Activated CD4-positive, CD25-positive, alpha-beta regulatory T cell (primary cell): Measurements from ENCODE around the gene BTBD9.
"Not testable (repeated sequence)": the region's sequence is repeated elsewhere in the genome, so short reads cannot be mapped to it uniquely, and the experiment has no call there.

Experiments
- DNase-seq, 4 experiments: peaks; one replicate each; lab custom pipeline; 2025; lab: John Stamatoyannopoulos, UW

Gene BTBD9

DNA sequence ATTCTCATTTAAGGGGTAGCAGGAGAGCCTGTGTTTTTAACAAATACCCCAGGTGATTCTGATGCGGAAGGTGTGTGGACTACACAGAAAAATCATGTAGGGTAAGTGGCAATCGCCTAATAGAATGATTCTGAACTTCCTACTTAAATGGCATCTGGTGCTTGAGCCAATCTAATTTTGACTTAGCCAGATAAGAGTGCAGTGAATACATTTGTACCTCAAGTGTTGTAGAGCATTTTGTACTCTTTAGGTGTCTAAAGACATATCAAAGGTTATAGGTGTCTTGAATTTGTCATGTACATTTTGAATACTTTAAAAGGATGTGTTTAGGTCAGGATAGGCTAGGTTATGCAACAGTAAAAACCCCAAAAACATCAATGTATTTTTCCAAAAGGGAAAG lies 10.0 kb upstream of the BTBD9 start:
- no peak for DNase-seq

DNA sequence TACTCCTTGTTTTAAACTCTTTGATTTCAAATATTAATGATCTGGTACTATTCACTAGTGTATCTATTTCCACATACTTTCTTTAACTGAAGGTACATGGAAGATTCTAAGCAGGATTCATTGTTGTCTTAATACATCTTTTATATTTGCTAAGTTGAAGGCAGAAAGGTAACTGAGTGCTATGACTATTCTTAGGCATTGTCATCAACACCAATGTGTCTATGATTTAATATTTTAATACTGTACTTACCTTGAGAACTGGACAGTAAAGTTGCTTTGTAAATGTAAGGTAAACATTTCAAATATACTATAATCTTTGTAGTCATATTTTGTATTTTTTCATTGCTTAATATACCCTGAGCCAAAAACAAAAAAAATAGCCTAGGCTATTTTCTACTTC lies 8.9 kb upstream of the BTBD9 start:
- DNase-seq: no peak

DNA sequence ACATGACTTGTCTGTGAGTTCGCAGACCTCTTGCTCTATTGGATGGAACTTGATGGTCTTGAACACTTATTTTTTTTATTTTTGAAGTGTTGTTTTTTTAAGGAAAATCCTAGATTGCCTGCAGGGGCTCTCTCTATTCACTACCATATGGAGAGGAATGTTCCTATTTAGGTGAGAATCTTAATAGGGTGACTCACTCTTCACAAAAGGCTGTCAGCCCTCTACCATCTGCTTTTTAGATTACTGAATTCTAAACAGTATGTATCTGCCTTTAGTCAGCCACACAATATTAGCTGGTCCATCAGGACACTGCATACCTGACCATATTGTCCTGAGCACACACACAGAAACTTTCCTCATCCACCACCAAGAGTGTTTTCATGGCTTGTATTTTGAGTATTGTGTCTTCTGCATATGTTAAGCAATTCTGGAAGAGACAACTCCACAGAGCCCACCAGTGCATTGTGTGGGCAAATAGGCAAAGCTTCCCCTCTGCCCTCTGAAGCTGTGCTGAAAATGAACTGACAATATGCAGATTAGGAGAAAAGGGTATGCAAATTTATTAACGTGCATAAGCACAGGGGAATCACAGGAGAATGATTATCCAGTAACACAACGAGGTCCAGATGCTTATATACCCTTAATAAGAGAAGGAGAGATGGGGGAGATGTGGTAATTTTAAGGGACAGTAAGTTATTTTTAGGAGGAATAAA lies 6.6 kb upstream of the BTBD9 start:
- DNase-seq: no peak

DNA sequence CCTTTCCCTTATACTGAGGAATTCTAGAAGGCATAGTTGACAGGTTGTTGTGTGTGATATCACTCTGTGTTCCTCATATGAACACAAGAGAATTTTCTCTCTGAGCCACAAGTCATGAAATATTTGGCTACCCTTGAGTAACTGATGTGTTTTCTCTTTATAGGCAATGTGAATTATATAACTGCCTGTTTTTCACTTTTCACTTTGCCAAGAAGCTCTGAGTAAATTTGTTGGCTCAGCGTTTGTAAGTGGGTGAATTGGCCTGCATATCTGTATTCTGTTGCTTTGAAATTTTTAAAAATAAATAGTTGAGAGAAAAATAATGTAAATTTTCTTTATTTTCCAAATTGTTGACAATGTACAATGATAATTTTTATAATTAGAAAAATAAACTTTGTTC lies 5.2 kb upstream of the BTBD9 start:
- no peak for DNase-seq

DNA sequence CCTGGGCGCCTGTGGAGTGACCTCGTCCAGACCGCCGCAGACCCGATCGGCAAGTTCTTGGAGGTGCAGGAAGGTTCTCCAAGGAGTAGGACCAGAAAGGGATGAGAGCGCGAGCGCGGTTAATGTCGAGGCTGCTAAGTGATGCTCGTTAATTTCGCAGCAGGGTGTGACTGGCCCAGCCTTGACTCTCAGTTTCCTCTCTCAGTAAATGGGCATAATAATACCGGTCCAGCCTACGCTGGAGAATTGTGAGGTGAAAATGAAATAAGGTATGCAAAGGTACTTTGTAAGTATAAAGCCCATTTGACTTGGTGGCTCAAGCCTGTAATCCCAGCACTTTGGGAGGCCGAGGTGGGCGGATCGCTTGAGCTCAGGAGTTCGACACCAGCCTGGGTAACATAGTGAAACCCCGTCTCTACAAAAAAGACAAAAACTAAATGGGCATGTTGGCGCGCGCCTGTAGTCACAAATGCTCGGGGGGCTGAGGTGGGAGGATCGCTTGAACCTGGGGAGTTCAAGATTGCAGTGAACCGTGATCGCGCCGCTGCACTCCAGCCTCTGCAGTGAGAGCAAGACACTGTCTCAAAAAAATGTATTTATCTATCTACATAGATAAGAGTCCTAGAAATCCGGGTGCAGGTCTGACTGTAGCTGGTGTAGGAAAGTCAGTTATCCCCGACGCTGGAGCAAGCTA lies 634 bp upstream of the BTBD9 start:
- no peak for DNase-seq

DNA sequence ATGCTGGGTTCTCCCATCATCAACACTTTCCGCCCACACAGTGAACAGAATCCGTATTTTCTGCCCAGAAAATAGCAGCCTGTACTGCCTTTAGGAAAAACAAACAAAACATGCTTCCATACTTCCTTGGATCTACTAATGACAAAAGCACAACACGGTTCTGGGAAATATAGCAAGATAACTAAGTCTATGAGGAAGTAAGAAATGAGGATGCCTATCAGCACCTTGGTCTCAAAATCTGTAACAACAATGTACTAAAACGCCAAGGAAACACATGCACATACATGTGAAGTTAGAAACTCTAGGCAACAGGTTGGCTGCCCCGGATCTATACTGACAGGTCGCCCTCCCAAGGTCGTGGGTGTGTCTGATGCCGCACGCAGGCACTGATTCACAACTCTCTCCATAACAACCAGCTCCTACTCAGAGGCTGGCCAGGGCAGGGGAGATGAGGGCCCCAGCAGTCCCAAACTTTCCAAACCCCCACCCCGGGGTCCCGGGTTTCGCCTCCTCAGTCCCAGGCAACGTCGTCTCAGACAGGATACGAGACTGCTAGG lies 710 bp downstream of the BTBD9 start:
- peak; percentile 14 to 52 (median 34) for DNase-seq

DNA sequence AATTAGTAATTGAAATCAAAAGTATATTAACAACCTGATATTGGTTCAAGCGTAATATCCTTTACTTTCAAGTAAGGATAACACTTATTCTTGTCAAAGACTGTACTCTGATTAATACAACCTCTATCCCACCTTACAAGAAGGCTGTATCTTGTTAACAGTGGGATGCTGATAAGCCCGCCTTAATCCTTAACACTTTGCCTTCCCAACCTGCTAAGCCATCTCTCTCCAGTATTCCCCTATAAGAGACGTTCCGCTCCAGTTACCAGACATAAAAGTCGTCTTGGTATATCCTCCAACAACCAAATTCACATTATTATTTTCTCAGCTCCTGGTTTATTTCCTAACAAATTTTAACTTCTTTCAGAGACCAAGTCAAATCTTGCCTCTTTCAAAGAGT lies 2.0 kb downstream of the BTBD9 start:
- DNase-seq: no peak

DNA sequence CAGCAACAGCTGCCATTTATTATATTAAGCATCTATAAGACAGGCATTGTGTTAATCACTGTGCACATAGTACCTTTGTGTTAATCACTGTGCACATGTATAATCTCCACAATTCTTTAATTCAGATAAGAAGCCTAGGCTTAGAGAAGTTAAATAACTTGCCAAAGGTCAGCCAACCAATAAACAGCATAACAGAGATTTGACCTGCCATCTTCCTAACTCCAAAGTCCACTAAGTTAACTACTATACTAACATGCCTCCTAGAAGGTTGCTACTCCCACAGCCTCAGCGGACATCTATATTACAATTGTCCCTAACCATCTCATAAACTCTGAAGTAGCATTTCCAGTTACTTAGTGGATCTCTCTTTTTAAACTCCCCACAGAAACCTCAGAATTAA lies 3.7 kb downstream of the BTBD9 start:
- DNase-seq: no peak

DNA sequence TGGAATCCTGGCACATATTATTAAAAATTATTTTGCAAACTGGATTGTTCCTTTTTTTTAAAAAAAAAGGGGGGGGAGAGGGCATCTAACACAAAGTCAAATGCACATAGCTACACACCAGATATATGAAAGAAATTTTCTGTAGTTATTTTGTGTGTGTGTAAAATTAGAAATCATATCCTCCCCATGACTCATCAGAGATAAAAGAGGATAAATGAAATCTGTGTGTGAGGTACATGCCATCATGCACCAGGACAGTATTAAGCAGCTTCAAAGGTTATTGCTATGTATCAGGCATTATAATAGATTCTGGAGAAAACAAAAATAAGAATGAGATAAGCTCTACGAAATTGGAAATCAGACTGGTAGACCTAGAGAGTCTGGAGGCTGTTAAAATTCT lies 5.2 kb downstream of the BTBD9 start:
- DNase-seq: no peak

DNA sequence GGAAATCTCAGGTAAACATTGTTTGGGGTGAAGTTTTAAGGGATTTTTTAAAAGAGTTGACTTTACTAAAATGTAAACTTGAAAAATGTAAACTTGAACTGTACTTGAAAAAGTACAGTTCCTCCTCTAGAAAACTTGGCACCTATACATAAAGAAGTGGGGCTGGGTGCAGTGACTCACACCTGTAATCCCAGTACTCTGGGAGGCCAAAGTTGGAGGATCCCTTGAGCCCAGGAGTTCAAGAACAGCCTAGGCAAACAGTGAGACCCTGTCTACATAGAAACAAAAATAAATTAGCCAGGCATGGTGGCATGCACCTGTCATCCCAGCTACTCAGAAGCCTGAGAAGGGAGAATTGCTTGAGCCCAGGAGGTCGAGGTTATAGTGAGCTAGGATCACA lies 7.2 kb downstream of the BTBD9 start:
- no peak for DNase-seq

DNA sequence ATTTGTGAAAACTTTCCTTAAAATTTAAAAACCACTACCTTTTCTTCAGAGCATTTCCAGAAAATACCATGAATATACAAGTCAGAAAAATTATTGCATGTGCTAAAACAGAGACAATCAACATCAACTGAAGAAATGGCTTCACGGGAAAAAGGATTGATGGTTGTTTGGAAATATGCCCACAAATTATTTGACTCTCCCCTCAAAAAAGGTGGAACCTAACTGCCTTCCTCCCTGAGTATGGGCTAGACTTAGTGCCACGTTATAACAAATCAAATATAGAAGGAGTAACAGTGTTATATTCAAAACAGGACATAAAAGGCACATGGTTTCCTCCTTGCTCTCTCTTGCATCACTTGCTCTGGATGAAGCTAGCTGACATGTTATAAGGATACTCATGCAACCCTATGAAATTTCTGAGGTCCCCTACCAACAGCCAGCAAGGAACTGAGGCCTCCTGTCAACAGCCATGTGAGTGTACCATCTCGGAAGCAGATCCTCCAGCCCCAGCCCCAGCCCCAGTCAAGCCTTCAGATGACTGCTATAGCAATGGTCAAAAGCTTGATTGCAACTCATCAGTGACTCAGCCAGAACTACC lies 8.4 kb downstream of the BTBD9 start:
- no peak for DNase-seq

DNA sequence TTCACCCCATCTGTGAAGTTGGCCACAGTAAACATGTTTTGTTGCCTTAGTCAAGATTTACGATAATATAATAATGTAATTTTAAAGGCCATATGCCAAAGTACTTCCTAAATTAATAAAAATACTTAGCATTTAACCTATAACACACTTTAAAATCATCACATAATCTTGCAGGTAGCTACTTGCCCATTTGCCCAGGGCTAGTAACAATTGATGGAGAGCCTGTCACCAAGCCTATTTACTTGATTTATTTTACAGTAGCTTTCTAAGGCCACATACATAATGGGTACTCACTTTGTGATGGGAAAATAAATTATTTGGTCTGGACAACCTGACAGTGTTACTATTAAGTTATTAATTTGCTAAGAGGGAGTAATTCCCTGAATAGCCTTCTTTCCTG lies 14.5 kb downstream of the BTBD9 start:
- DNase-seq: no peak

DNA sequence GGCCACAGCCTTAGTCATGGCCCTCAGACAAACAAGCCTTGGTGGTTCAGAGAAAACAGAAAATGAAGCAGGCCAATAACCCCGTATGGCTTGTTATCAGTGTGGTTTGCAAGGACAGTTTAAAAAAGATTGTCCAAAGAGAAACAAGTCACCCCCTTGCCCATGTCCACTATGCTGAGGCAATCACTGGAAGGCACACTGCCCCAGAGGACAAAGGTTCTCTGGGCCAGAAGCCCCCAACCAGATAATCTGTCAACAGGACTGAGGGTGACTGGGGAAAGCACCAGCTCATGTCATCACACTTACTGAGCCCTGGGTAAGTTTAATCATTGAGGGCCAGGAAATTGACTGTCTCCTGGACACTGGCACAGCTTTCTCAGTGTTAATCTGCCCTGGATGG lies 20.4 kb downstream of the BTBD9 start:
- not testable (repeated sequence) for DNase-seq

DNA sequence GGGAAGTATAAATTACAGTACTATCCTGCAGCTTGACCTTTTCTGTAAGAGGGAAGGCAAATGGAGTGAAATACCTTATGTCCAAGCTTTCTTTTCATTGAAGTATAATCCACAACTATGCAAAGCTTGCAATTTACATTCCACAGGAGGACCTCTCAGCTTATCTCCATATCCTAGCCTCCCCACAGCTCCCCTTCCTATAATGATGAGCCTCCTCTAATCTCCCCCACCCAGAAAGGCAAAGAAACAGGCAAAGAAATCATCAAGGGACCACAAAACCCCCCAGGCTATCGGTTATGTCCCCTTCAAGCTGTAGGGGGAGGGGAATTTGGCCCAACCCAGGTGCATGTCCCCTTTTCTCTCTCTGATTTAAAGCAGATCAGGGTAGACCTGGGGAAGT lies 21.4 kb downstream of the BTBD9 start:
- DNase-seq: not testable (repeated sequence)

DNA sequence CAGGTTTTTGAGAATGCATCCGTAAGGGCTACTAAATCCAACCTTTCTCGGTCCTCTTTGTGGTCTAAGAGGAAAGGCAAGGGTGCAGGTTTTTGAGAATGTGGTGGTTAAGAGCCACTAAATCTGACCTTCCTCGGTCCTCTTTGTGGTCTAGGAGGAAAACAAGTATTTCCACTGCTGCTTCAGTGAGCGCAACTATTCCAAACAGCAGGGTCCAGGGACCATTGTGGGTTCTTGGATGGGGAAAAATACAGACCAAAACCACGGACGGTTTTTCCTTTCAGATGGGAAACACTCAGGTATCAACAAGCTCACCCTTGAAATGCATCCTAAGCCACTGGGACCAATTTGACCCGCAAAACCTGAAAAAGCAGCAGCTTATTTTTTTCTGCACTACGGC lies 21.9 kb downstream of the BTBD9 start:
- no peak for DNase-seq

DNA sequence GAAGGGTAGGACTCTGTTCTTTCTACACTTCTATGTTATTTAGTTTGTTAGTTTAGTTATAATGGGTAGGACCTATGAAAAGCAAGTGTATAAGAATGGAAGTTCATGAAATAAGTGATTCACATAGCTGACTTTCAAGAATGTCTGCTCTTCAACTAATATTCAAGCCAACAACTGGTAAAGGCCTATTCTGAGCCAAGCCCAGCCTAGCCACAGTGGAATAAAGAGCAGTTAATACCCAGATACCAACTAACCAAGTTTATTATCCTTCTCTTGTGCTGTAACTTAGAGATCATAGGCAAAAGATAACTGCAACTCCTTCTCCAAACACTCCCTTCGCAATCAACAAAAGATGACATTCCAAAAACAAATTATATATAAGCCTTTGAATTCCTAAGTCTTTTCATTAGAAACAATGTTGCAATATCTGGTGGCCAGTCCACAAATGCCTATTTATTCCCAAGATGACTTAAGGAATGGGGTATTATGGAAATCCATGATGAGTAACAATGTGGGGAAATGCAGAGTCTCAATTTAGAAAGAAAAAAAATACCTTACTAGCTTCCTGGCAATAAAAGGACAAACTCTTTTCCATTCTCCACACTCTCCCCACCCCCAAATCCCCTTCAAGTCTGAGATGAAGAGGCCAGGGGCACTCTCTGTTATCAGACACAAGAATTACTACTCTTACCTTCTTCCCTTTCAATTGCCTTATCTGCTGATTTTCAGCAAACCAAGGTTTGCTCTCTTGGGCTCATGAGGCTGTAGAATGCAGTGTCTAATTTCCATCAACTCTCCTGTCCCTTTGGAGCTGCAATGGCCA lies 27.4 kb downstream of the BTBD9 start:
- DNase-seq: no peak

DNA sequence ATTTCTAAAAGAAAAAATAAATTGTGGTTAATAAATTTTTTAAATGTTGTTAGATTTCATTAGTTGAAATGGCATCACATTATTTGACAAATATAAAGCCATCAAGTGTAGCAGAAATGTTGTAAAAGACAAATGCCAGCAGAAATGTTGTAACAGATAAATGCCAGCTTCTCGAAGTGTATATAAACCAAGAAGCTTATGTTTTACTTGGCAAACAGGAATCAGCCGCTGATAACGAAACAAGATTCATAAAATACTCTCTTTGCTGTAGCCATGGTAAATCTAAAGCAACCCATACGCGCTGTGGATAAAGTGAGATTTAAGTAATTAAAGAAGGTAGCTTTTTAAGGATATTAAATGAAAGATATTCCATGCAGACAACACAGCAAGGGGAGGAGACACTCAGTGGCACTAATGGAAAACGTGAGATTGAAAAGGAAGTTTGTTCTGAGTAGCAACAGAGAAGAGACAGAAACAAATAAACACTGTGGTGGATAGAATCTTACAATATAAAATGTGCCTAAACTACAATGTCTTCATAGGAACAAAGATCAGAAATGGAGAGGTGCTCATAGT lies 29.6 kb downstream of the BTBD9 start:
- DNase-seq: no peak

DNA sequence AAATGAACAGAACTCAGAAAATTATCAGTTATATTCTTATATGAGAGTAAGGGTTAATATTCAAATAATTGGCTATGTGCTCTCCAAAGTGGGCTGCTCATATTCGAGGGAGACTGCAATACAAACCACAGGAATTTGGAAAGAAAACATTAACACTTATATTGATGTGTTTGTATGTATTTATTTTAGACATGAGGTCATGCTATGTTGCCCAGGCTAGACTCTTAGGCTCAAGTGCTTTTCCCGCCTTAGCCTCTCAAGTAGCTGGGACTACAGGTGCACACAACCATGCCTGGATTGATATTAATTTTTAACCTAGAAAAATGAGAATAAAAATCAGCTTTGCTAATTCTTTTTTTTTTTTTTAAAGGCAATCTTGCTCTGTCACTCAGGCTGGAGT lies 35.0 kb downstream of the BTBD9 start:
- no peak for DNase-seq

DNA sequence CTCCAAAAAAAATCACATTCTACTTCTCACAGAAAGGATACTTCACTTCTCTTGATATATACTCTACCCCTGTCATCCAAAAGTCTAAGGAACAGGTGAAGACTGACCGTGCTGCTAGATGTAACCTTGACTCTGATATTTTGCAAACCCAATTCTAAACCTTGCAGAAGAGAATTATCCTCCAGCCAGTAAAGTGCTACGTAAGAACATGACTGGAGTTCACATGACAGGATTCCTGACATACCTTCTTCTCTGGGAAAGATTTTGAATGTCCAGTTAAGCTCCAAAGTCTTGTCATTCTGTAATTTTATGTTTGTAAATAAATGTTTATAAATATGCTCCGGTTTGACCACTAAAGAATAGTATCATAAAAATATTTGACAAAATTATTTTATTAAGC lies 35.8 kb downstream of the BTBD9 start:
- no peak for DNase-seq

DNA sequence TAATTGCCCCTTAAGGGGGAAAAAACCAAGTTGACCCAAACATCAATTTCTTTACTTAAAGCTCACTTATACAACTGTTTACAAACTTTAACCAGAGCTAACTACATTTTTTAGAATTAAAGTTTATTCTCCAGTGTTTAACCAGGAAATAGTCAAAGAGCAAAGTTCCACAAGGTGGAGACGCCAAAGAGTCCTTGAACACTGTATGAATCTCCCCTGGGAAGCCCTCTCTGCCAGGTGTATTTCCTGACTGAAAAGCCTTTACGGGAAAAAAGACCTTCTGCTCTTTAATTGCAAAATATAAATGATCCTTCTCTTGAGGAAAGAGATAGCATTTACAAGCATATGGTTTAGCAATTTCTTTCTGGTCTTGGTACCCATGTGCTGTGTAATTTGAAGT lies 36.2 kb downstream of the BTBD9 start:
- DNase-seq: no peak

DNA sequence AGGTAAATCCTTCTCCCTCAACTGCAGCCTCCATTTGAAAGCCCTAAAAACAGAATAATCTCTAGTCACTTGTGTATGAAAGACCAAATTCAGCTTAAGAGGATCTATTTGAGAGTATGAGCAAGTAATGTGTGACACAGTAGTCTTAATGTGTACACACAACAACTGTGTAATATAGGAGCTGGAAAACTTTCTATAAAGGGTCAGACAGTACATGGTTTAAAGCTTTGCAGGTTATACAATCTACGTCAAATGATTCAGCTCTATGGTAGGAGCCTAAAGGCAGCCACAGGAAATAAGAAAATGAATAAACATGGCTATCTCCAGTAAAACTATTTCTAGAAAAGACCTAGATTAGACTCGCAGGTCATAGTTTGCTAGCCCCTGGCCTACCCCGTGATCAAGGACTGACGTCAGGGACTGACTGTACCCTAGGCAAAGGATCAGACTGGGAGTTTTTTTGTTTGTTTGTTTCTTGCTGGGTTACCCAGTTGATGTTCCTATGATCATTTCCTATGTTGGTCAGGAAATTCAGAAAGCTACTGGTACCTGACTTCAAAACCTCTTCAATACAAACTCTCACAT lies 39.7 kb downstream of the BTBD9 start:
- DNase-seq: no peak

DNA sequence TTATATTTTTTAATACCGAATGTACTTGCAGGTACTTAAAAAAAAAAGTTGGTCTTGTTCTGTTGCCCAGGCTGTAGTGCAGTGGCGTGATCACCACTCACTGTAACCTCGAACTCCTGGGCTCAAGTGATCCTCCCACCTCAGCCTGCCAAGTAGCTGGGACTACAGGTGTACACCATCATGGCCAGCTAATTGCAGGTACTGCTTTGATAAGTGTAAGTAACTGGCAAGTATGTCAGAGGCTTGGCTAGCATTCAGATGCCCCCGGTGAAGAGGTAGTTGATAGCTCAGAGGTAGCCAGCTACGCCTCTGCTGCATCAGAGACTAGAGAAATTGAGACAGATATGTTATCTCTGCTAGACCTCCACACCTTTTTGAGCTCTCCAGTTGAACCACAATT lies 40.5 kb downstream of the BTBD9 start:
- no peak for DNase-seq
